ENCODE data around the gene C19orf73.

The C19orf73 gene

DNA sequence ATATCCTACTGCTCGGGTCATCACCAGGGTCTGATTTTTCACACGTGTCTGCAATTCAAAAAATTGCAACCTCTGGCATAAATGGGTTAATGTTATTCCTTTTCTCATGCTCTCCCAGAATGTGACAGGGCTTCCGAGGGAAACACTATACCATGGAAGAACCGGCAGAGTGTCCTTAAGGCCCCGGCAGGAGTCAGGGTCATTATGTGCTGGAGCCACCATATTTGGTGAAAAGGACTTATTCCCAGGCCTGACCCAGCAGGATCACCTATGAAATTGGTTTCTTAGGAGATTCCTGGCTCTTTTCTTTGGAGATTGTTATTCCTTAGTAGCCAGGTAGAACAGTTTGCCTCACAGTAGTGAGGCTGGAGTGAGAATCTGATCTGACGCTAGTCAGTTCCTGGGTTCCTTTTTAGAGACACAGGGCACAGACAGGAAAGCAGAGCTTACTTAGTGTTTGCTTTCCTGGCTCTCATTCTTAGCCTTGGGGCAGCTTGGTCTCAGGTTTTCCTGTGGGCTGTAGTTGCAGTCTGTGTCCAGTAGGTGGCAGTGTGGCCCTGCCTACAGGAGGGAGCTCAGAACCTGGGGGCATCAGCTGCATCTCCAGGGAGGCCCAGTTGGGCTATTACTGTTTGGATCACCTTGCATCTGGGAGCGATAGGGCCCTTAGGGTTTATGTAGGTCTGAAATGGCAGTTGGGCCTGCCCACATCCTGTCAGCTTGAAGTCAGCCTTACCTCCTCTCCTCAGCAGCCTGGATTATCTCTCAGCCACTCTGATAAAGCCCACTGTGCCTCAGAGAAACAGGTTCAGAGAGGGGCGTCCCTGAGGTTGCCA is 21.3 kb downstream of the C19orf73 start:
- peak; percentile 72 for DNase-seq

DNA sequence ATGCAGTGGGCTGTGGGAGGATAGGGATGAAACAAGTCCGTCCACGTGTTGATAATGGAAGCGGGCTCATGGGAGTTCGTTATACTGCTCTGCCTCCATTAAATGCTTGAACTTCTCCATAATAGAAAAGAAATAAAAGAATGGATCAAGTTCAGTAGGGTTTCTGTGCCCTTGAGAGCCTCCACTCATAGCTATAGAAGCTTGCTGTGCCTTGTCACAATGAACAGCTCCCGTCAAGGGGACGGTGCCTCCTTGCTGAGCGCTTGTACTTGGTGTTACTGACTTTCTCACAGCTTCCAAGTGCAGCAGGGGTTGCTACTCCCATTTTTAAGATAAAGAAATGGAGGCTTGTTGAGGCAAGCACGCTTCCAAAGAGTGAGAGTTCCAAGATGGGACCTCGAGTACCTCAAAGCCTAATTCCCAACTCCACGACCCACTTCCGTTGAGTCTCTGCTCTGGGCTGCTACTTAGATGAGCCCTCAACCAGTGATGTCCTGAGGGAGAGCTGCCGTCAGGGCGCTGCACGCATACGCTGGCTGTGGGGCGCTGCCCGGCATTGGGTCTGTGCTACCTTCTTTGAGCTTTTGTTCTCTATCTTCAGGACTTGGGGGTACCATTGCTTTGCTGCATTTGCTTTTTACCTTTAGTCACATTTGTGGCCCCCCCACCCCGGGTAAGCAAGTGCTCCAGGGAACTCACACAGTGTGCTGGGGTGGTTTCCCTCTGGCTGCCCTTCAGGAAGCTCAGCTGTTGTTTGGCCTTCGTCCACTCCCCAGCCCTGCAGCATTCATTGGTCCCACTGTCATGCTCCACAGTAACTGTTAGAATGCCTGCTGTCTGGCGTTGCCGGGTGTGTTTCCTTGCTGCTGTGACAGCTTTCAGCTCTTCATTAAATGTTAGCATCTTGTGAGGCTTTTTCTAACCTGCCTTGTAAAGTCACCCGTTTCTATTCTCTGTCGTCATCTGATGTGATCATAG is 24.1 kb downstream of the C19orf73 start:
- no peak for DNase-seq

DNA sequence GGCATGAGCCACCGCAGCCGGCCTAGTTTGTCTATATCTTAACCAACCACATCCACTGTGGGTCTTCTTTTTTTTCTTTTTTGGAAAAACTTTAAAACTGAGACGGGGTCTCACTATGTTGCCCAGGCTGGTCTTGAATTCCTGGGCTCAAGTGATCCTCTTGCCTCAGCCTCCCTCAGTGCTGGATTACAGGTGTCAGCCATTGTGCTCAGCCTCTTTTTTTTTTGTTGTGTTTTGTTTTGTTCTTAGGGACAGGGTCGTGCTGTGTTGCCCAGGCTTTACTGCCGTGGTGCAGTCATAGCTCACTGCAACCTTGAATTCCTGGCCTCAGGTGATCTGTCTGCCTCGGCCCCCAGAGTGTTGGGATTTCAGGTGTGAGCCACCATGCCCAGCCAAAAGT is 26.3 kb downstream of the C19orf73 start:
- no peak for DNase-seq

DNA sequence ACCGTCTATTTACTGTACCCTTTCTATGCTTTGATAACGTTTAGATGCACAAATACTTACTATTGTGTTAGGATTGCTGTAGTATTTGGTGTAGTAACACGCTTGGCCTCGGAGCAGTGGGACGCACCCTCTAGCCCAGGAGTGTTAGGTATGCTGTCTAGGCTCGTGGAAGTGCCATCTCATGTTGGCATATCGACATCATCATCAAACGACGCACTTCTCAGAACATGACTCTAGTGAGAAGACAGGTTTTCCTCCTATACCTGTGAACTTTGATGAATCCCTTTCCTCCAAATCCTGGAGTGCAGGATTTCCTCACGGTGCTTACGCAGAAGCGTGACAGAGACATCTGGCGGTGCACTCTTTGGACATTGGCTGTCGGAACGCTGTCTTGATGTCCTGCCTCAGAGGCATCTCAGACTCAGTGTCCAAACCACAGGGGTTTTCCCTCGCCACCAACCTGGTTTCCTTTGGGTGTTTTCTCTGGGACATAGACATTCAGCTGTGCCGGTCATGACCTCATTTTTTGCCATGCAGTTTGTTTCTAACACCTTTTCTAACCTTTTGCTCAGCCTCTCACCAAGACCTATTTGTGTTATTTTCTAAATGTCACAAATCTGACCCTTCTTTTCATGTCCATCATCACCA is 27.4 kb downstream of the C19orf73 start:
- DNase-seq, result no peak

DNA sequence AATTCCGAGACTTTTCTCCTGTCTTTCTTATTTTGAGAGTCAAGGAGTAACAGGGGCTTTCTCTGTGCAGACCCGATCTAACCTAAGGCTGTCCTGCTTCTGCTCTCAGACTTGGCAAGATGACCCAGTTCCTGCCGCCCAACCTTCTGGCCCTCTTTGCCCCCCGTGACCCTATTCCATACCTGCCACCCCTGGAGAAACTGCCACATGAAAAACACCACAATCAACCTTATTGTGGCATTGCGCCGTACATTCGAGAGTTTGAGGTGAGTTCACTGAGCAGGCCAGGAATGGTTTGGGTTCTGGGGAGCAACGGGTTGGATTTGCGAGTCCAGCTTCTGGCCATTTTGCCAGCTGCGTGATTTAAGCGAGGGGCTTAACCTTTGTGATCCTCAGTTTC is 32.6 kb downstream of the C19orf73 start:
- no peak for DNase-seq

DNA sequence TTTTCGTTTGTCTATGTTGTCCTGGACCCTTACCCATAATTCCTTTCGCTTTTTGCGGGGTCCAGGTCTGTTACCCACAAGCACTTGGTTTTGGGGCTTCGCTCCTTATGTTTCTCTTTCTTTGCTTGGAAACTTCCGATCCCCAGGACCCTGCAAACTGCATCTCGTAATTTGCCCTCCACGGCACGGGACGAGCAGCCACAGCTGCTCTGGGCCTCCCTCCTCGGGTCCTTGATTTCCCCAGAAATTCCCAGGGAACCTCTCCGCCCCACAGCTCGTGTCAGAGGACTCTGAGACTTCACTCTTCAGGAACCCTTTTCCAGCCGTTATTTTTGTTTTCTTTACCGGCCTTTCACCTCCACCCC is 33.1 kb downstream of the C19orf73 start:
- DNase-seq, result no peak

DNA sequence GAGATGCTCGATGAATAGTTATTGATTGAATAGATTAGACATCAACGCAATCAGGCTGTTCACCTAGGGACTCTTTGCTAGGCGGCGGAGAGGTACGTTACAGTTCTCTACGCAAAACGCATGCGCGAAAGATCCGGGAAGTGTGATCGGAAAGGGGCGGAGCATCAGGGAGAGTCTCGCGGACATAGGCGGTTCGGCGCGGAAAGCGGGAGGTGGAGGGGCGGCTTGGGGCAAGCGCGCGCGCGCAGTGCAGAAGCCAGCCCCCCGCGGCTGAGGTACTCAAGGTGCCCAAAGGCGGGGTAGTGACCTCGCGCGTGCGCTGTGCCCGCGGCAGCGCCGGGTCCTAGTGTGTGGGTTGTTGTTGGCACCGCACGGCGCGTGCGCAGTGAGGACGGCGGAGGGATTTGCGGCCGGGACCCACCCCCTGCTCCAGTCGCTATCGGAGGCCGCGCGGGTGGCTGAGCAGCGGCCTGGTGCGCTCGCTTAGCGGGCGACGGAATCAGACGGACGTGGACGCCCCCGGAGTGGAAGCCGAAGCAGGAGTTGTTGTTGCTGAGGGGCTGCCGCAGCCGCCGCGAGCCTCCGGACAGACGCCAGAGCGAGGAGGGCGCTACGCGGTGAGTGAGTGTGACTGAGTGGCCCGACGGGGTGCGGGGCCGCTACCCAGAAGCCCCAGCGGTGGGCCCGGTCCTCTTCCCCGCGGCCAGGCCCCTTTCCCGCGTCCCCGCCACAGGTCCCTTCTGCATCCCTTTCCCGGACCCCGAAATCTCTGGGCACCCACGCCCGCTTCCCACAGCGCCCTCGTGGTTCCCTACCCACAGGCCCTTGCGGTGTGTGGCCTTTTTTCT is 33.7 kb downstream of the C19orf73 start, which contains the start of gene SNRNP70:
Gene SNRNP70 (plus strand): TSS at position 432 of the 848 bp plus-strand sequence. CDS start 964 bp downstream, outside the sequence.
- DNase-seq, result peak; percentile 100

DNA sequence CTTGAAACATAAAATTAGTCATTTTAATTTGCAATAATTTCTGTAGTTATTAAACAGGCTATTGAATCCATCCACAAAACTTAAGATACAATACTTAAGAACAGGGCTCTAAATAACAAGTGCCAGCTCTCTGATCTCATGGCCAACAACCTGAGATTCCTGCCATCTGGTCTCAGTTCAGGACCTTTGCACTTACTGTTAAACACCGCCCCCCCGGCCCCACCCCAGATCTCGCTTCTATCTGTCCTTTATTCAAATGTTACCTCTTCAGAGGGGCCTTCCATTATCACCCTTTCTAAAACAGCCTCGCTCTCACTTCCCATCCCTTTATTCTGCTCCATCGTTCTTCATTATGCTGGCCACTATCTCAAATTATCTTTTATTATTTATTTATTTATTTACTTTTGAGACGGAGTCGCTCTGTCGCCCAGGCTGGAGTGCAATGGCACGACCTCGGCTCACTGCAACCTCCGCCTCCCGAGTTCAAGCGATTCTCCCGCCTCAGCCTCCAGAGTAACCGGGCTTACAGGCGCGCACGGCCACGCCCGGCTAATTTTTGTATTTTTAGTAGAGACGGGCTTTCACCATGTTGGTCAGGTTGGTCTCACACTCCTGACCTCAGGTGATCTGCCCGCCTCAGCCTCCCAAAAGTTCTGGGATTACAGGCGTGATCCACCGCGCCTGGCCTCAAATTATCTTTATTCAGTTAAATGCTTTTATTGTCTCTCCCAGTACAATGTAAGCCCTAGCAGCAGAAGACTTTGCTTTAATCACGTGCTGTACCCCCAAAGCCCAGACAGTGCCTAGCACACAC is 34.5 kb downstream of the C19orf73 start:
- peak; percentile 61 for DNase-seq

DNA sequence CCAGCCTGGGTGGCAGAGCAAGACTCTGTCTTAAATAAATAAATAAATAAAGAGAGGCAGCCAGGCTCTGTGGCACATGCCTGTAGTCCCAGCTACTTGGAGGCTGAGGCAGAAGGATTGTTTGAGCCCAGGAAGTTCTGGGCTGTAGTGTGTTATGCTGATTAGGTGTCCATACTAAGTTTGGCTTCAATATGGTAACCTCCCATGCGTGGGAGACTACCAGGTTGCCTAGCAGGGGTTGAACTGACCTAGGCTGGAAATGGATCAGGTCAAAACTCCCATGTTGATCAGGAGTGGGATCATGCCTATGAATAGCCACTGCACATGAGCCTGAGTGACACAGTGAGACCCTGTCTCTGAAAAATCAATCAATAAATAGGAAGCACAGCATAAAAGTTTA is 37.7 kb downstream of the C19orf73 start:
- no peak for DNase-seq

DNA sequence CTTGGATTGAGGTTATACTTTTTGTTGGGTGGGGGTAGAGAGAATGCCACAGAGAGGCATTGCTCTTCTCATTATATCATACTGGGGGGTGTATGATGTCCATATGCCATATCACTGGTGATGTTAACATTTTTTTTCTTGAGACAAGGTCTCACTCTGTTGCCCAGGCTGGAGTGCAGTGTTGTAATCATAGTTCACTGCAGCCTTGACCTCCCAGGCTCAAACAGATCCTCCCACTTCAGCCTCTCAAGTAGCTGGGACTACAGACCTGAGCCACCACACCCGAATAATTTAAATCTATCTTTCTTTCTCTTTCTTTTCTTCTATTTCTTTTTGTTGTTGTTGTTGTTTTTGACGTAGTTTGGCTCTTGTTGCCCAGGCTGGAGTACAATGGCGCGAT is 38.6 kb downstream of the C19orf73 start:
- no peak for DNase-seq

DNA sequence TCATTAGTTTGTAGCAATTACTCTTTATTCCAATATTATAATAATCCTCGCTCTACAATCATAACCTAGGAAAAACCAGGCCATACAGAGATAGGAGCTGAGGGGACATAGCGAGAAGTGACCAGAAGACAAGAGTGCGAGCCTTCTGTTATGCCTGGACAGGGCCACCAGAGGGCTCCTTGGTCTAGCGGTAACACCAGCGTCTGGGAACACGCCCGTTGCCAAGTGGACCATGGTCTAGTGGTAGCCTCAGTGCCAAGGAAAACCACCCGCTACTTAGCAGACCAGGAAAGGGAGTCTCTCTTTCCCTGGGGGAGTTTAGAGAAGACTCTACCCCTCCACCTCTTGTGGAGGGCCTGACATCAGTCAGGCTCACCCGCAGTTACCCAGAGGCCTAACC is 44.1 kb downstream of the C19orf73 start:
- peak; percentile 60 for DNase-seq

DNA sequence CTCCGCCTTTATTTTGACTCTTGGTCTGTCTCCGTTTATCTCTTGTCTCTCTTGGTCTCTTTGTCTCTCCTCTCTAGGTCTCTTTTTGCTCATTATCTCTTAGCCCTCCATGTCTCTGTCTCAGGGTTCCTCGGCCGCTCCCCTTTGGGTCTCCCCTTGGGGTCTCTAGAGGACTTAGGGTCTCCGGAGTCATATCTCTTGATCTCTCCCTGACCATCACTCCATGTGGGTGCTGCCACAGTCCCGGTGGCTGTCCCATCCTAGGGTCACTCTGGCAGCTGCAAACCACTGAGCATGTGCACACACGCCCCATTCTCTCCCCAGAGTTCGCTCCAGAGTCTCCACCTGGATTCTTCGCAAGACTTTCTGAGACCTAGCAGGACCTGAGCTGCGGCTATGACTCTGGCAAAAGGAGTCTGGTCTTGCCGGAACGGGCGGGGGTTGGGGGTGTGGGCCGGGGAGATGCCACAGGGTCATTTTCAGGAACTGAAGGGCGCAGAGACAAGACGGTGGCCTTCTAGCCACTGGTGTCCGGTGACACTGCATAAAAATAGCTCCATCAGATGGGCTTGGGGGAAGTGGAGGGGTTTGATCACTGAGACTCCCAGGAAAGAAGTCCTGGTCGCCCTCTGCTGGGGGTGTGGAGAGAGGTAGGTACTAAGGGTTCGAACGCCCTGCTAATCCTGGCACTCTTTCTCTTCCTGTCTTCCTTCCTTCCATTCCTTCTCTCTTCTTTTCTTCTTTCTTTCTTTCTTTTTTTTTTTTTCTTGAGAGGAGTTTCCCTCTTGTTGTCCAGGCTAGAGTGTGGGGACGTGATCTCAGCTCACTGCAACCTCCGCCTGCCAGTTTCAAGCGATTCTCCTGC is 45.2 kb downstream of the C19orf73 start:
- DNase-seq, result peak; percentile 33

DNA sequence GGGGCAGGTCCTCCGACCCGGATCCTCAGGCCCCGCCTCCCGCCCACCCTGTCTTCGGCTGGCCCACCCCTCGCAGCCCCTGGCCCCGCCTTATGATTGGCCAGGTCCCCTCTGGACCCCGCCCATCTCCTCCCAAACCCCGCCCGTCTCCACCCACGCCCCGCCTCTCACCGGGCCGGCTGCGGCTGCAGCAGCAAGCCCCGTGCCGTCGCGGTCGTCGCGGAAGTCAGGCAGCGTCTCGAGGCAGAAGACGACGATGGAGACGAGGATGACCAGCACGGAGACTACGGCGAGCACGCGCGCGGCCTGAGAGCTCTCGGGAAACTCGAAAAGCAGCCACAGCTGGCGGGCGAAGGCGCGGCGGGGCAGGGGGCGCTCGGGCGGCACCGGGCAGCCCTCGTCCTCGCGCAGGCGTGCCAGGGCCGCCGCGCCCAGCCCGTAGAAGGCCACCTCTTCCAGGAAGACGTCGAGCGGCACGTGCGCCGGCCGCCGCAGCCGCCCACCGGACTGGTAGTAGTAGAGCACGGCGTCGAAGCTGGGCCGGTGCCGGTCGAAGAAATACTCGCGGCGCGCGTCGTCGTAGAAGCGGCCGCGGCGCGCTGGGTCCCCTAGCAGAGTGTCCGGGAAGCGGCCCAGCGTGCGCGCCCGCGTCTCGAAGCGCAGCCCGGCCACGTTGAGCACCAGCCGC is 46.9 kb downstream of the C19orf73 start:
- DNase-seq, result no peak

DNA sequence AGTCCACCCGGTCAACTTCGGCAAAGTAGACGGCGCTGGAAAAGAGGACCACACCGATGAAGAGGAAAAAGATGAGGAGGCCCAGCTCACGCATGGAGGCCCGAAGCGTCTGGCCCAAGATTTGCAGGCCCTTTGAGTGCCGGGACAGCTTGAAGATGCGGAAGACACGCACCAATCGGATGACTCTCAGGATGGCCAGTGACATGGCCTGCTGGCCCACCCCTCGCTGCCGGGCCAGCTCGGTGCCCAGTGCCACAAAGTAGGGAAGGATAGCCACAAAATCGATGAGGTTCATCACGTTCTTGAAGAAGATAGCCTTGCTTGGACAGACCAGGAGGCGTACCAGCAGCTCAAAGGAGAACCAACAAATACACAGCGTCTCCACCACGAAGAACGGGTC is 48.5 kb downstream of the C19orf73 start:
- no peak for DNase-seq

DNA sequence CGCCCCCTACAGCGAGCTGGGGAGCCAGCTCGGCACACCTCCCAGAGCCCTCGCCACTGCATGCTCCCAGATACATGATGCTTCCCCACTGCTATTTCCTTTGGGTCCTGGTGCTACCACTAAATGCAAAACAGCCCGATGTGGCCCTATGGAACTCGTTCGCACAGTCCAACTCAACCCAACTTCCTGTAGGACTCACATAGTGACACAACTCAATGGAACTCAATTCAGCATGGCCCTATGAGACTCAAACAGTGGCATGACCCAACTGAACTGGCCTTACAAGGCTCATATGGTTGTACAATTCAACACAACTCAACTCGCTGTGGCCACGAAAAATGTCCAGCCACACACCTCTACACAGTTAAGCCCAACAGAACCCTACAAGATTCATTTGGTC is 49.9 kb downstream of the C19orf73 start:
- DNase-seq, result no peak

Data from NCI-H146 (cell line).